Renal cortex interstitium (tissue), 11 donors: ENCODE data around the gene KIAA0930. TPM values are rescaled to one million over a fixed set of nuclear protein-coding genes. Genes with fewer than 3 reads are reported as not detected.

Source experiments
- DNase-seq, 11 donors: peaks; one replicate each; pipeline ENCODE4 v3.0.0-alpha.2; 2013; ENCODE audit warnings: low read depth in 9 of 11, low spot score in 4 of 11; ENCODE audit errors: extremely low read depth in 1 of 11
- polyA plus RNA-seq, 3 donors: library from polyadenylated mRNA; unstranded; fragments of 120-200 nt; gene quantifications; one replicate each; pipeline ENCODE4 v1.2.1, GENCODE V29; 2013; ENCODE audit not compliant: insufficient read length in 3 of 3

The KIAA0930 gene
- polyA plus RNA-seq, 3 donors = 20.3 to 30.6 (median 23.4) TPM

- no peak for DNase-seq
Observed at GRCh38 chr22:45210174-45210573, 30.5 kb downstream of the KIAA0930 start.

GRCh38 chr22:45208993-45209838 lies 31.5 kb downstream of the KIAA0930 start:
- DNase-seq = no peak

GRCh38 chr22:45208696-45208992 lies 32.0 kb downstream of the KIAA0930 start:
- no peak for DNase-seq

GRCh38 chr22:45207981-45208664 lies 32.6 kb downstream of the KIAA0930 start:
- DNase-seq = no peak

- no peak for DNase-seq
Observed at GRCh38 chr22:45207533-45207932, 33.2 kb downstream of the KIAA0930 start.

DNA sequence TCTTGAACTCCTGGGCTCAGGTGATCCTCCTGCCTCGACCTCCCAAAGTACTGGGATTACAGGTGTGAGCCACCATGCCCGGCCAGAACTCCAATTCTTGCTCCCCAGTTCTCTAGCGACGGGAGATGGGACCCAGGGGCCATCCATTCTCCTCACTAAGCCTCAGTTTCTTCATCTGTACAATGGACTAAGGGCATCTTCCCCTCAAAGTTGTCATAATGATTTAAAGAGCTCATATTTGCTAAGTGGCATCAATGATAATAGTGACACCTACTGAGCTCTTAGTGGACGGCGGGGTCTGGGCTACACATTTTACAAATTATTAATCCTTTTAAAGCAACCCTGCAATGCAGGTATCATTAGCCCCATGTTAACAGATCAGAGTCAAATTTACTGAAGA lies 34.5 kb downstream of the KIAA0930 start:
- no peak for DNase-seq

GRCh38 chr22:45205276-45205925 lies 35.3 kb downstream of the KIAA0930 start:
- DNase-seq = no peak

DNA sequence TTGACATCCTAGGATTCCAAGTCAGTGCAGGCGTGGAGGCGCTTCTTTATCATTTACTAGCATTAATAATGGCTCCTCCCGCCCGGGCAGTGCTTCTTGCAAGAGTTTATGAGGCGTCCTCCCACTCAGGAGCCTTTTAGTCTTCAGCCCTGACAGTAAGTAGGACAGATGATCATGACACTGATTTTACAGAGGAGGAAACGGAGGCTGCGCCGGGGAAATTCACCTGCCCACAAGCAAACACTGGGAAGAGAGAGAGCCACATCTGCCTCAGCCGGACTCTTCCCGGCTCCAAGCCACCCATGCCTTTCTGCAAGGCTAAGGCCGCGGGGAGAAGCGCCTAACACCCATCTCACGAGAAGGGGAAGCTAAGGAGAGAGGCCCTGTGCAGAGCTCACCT lies 35.9 kb downstream of the KIAA0930 start:
- DNase-seq = no peak

GRCh38 chr22:45204241-45204640 lies 36.5 kb downstream of the KIAA0930 start:
- DNase-seq = no peak

DNA sequence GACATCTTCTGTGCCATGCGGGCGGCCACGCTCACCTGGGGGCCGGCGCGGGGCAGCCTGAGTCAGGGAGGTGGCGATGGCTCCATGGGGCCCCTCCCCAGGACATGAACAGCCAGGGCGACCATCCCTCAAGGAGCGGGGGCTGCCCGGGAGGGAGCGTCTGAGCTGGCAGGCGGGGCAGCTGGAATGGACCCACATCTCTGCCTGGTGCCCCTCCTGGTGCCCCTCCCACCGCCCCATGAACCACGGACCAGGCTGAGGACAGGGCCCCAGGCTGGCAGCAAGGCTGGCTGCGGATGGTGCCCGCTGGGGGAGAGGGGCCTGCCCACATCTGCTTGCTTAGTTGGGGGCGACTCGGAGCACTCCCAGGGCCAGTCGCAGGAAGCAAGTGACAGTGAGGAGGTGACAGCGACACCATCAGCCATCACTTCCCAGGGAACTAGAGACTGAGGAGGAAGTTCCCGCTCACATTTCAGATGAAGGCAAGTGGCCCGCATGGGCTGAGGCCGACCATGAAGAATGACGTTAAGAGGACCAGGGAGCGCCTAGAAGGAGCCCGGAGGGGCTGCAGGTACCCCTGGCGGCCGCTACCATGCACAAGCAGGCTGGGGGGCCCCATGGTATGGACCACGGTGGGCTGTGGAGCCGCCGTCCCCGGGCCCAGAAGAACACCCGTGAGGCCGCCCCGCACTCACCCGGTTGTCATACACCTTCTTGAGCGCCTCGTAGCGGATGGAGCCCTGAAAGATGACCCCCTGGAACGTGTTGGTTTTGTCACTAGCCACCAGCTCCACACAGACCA lies 37.3 kb downstream of the KIAA0930 start:
- no peak for DNase-seq

DNA sequence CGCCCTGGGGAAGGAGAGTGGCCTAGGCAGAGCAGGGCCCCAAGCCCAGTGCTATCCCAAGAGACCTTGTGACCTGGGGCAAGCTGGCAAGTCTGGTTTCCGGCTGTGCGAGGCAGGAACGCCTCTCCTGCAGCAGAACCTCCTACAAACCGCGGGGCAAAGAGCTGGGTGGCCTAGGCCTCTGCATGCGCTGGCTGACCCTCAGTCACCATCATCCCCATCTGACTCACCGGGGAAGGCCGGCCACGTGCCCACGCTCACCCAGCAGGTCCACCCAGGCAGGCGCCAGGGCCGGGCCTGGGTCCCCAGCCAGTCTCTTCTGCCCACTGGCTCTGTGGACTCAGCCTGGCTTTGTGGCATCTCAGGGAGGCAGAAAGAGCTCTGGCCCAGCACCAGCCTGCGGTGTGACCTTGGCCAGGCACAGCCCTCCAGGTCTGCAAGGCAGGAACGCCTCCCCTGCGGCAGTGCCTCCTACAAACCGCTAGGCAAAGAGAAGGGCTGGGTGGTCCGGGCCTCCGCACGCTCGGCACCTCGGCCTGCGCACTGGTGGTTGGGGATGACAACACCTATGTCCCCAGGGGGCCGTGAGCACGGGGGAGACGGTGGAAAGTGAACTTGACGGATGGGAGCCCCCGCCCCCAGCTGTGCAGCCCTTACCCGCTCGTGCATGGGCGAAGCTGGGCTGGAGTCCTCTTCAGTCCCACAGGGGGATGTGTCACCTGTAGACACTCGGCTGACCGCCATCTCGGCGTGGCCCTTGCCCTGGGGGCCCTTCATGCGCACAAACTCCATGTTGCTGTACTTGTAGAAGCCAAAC lies 38.2 kb downstream of the KIAA0930 start:
- no peak for DNase-seq

DNA sequence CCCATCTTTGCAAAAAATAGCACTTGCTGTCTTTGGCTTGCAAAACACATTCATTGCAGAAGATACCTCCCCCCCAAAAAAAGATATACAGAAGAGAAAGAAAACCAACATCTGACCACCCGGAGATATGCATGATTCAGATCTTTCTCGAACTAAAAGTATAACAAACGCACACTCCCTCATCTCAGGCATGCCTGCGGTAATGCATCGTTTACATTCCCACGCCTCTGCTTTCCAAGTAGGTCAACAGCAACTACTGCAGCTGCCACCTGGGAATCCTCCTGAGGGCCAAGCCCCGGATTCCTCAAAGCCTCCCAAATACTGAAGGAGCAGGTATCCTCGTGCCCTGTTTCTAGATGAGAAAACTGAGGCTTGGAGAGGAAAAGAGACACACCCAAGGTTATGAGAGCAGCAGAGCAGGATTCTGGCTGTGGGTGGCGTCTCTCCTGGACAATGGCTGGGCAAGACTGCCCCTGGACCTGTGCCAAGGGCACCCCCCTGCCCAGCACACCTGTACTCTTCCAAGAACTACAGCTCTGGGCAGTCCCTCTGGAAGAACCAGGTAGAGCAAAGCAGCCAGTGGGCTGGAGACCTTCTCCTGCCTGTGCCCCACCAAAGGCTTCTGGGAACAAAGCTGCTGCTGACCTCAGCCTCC lies 38.9 kb downstream of the KIAA0930 start:
- no peak for DNase-seq

DNA sequence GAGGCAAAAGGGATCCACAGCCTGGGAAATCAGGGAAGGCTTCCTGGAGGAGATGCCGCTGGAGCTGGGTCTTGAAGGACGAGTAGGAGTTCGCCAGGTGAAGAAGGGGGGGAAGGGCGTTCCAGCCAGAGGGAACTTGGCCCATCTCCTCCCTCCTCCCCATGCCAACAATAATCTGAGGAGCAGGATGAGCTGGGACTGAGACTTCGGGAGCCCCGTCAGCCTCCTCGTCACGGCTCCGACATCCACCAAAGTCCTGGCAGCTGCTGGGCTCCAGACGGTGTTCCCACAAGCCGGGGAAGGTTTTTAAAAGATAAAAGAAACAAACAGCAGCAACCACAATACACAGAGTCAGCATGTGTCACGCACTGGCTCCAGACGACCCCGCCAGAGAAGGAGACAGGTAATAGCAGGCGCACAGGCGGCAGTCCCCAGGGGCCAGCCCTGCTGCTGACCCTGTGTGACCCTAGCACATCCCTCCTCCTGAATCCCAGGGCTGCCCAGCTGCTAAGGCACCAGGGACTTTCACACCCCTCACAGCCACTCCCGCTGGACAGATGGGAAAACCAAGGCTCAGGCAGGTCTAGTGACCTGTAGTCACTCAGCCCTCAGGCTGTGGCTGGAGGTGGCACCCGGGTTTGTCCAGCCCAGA lies 39.7 kb downstream of the KIAA0930 start:
- no peak for DNase-seq

- DNase-seq = no peak
Observed at GRCh38 chr22:45200230-45200629, 40.5 kb downstream of the KIAA0930 start.

DNA sequence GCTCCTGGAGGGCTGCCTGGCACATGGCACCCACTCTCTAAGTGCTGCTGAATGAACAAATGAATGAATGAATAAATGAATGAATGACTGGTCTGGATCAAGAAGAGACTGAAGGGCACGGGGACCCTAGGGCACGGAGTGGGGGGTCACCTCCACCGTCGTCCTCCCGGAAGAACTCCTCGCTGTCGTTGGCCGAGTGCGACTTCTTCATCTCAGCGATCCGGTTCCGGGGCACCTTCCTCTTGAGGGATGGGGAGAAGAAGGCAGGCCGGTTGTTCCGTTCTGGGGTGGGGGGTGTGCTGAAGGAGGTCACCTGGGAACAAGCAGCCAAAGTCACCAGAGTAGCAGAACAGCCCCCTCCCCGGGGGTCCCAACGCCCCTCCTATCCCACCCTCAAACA lies 41.0 kb downstream of the KIAA0930 start:
- DNase-seq = no peak

DNA sequence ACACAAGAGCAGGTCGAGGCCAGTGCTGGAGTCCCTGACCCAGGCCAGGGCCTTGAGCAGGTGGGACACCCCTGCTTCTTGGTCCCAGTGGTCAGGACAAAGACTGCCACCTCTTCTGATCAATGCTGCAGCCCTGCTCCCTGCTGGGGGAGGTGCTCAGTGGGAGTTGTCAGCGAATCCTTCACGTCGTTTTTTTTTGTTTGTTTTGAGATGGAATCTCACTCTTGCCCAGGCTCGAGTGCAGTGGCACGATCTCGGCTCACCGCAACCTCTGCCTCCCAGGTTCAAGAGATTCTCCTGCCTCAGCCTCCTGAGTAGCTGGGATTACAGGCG lies 42.3 kb downstream of the KIAA0930 start:
- no peak for DNase-seq

DNA sequence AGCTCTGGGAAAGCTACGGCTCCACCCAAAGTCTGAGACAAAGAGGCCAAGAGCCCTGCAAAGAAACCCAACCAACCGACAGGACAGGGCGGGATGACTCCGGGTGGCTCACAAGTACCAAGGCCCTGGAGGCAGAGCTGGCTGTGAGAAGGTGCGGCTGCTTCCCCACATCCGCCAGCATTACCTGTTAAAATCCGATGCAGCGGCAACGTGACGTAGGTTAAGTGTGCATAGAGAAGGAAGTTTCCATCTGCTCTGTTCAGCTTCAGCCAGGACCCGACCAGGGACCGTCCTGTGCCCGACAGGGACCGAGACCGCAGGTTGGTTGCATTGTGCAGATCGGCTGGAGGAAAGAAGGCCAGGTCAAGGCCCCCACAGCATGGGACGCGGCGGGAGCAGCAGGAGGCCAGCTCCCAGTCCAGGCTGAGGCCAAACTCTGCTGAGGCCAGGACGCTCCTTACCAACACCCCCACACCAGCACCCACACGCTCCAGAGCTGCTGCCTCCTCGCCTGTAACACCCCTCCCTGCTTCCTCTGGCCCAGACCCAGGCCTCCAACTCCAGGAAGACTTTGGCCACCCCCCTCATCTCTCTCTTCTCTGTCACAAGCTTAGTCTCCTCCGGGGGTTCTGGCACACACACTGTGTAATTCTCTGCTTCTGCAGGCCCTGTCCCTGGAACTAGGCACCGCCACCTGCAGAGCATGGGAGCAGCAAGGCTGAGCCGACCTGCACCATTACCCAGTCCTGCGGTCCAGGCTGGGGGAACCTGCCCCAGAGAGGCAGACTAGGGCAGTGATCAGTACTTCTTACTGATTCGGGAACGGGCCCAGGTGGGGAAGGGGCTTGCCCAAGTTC lies 42.9 kb downstream of the KIAA0930 start:
- no peak for DNase-seq
